GM23338 (cell line): Measurements from ENCODE around the gene MAPK8. TPM values are rescaled to one million over a fixed set of nuclear protein-coding genes. Genes with fewer than 3 reads are reported as not detected.

Source experiments
- ATAC-seq: fragments of 200-7000 bp; cut with Tn5 transposase; 3 replicates; pipeline ENCODE4 v1.9.1; 2020
- DNase-seq: peaks from one replicate; pipeline ENCODE4 v3.0.0-alpha.2; 2015; ENCODE audit warnings: low spot score
- H2AFZ ChIP-seq: fragments of 200-600 bp; sonication (generic); 2 replicates; pipeline ENCODE4 v1.8.0; 2016; ENCODE audit warnings: antibody characterized with exemption, mild to moderate bottlenecking, moderate library complexity
- H3F3A ChIP-seq: fragments of 200-600 bp; sonication (generic); replicated peaks from 2 replicates; pipeline ENCODE4 v1.8.0; 2017; ENCODE audit warnings: antibody characterized with exemption, mixed run types, low read depth
- H3K27ac ChIP-seq: fragments of 200-600 bp; sonication (generic); 2 replicates; pipeline ENCODE4 v1.6.1; 2016; ENCODE audit warnings: low read depth
- H3K27me3 ChIP-seq: fragments of 200-600 bp; sonication (generic); 2 replicates; pipeline ENCODE4 v1.8.0; 2016; ENCODE audit warnings: mild to moderate bottlenecking, mixed run types, moderate library complexity; ENCODE audit not compliant: insufficient read depth
- H3K36me3 ChIP-seq: fragments of 200-600 bp; sonication (generic); 2 replicates; pipeline ENCODE4 v1.8.0; 2016; ENCODE audit warnings: mild to moderate bottlenecking; ENCODE audit not compliant: insufficient read depth
- H3K4me1 ChIP-seq: fragments of 200-600 bp; sonication (generic); 2 replicates; pipeline ENCODE4 v1.8.0; 2016; ENCODE audit warnings: mild to moderate bottlenecking, moderate library complexity; ENCODE audit not compliant: insufficient read depth
- H3K4me2 ChIP-seq: fragments of 200-600 bp; sonication (generic); 2 replicates; pipeline ENCODE4 v1.7.1; 2017; ENCODE audit warnings: mixed run types
- H3K4me3 ChIP-seq: fragments of 200-600 bp; sonication (generic); 2 replicates; pipeline ENCODE4 v1.6.1; 2016; ENCODE audit warnings: mixed run types
- H3K79me2 ChIP-seq: fragments of 200-600 bp; sonication (generic); replicated peaks from 2 replicates; pipeline ENCODE4 v1.8.0; 2017; ENCODE audit warnings: mild to moderate bottlenecking; ENCODE audit not compliant: insufficient read depth
- H3K9me2 ChIP-seq: fragments of 200-600 bp; sonication (generic); 2 replicates; pipeline ENCODE4 v1.8.0; 2017; ENCODE audit not compliant: insufficient read depth
- H4K20me1 ChIP-seq: fragments of 200-600 bp; sonication (generic); replicated peaks from 2 replicates; pipeline ENCODE4 v1.8.0; 2017; ENCODE audit warnings: mild to moderate bottlenecking; ENCODE audit not compliant: insufficient read depth
- H3K27ac Mint-ChIP-seq: 2 replicates; pipeline ENCODE4 v1.8.0; 2020; ENCODE audit warnings: inconsistent platforms, mild to moderate bottlenecking, moderate library complexity, mixed read lengths
- H3K27me3 Mint-ChIP-seq: 3 replicates; pipeline ENCODE4 v1.8.0; 2022; ENCODE audit warnings: low read depth, mild to moderate bottlenecking, moderate library complexity, mixed read lengths, inconsistent platforms; ENCODE audit not compliant: insufficient read depth, poor library complexity
- H3K36me3 Mint-ChIP-seq: 3 replicates; pipeline ENCODE4 v1.8.0; 2021; ENCODE audit warnings: low read depth, mild to moderate bottlenecking, inconsistent platforms, moderate library complexity, mixed read lengths
- H3K4me1 Mint-ChIP-seq: 3 replicates; pipeline ENCODE4 v1.8.0; 2020; ENCODE audit warnings: mild to moderate bottlenecking, inconsistent platforms, mixed read lengths
- H3K4me3 Mint-ChIP-seq: 3 replicates; pipeline ENCODE4 v1.8.0; 2021; ENCODE audit warnings: moderate library complexity, mild to moderate bottlenecking, inconsistent platforms, mixed read lengths
- H3K9me3 Mint-ChIP-seq: 3 replicates; pipeline ENCODE4 v1.8.0; 2020; ENCODE audit warnings: moderate library complexity, mild to moderate bottlenecking, inconsistent platforms, mixed read lengths
- EZH2 ChIP-seq: fragments of 200-600 bp; sonication (generic); IDR thresholded peaks from one replicate; pipeline ENCODE4 v1.8.0; 2017; ENCODE audit warnings: antibody characterized with exemption, mild to moderate bottlenecking, low read depth; ENCODE audit not compliant: unreplicated experiment
- EZH2phosphoT487 ChIP-seq: fragments of 200-600 bp; sonication (generic); IDR thresholded peaks from one replicate; pipeline ENCODE4 v1.8.1; 2018; ENCODE audit warnings: antibody characterized with exemption; ENCODE audit not compliant: unreplicated experiment
- JUNB ChIP-seq: IDR thresholded peaks from one replicate; pipeline ENCODE4 v1.6.1; 2016; ENCODE audit warnings: antibody characterized with exemption; ENCODE audit not compliant: unreplicated experiment
- NANOG ChIP-seq: IDR thresholded peaks from 2 replicates; pipeline ENCODE4 v1.6.1; 2016; ENCODE audit warnings: antibody characterized with exemption, borderline replicate concordance
- STAT1 ChIP-seq: IDR thresholded peaks from one replicate; pipeline ENCODE4 v1.6.1; 2016; ENCODE audit warnings: antibody characterized with exemption; ENCODE audit not compliant: unreplicated experiment
- ZNF331 ChIP-seq: fragments of 250-450 bp; sonication (Bioruptor Pico); IDR thresholded peaks from 2 replicates; pipeline ENCODE4 v1.5.0; 2020; ENCODE audit warnings: low read depth, mild to moderate bottlenecking, moderate library complexity
- polyA plus RNA-seq: library from polyadenylated mRNA; unstranded; fragments of >200 nt; fragmentation: Nextera tagmentation; extraction: Ambion mirVana; gene quantifications from 2 replicates; pipeline ENCODE4 v1.2.1, GENCODE V29; 2016
- total RNA-seq: library from RNA; depleted of rRNA; stranded (reverse); fragments of >200 nt; shearing (Covaris generic); gene quantifications from 2 replicates; pipeline ENCODE4 v1.2.3, GENCODE V29; 2014
- TF ChIP-seq, protein P1 (sequence below): IDR thresholded peaks from 2 replicates; pipeline ENCODE4 v1.6.1; 2016; ENCODE audit warnings: antibody characterized with exemption
- TF ChIP-seq, protein P2 (sequence below): fragments of 250-450 bp; sonication (Bioruptor Pico); IDR thresholded peaks from 2 replicates; pipeline ENCODE4 v1.5.0; 2020; ENCODE audit warnings: mild to moderate bottlenecking, moderate library complexity
- TF ChIP-seq, protein P3 (sequence below): IDR thresholded peaks from one replicate; pipeline ENCODE4 v1.6.1; 2018; ENCODE audit warnings: antibody characterized with exemption; ENCODE audit not compliant: unreplicated experiment

The MAPK8 gene
- total and polyA plus RNA-seq, 2 experiments from 2014 or later: 52.4 to 73.6 TPM

DNA sequence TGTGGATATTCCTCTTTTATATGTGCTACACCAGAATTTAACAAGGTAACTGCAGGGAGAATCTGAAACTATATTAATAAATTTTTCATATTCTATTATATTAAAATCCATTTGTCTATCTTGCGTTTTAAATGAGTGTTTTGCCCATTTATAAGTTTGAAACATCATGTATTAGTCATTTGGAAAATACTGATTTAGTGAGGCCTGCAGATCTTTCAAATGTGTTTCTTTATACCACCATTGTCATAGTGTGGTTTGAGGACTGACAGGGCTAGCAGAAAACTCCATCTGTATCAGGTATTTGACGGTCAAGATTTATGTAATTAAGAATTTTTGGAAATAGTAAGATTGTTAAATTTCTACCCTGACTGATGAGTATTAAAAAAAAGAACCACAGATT, 29.3 kb downstream of the MAPK8 start:
- H3K4me1 ChIP-seq: no peaks in the 10 kb centered on the region
- DNase-seq (no peak), ATAC-seq (no peak)
- Mint-ChIP-seq H3K9me3 (peaks cover 25% of the 10 kb centered on the region), H3K4me1 (no peaks in the 10 kb centered on the region; the same call in 2 of the 3 replicates), H3K27me3 (no peaks in the 10 kb centered on the region), H3K27ac (no peak overlapping the region), H3K36me3 (peaks cover 28% of the 10 kb centered on the region), H3K4me3 (no peak overlapping the region)
- no peak overlapping the region for H2AFZ ChIP-seq
- no peaks in the 10 kb centered on the region for H3K9me2 ChIP-seq
- peaks cover 16% of the 10 kb centered on the region for H4K20me1 ChIP-seq
- no peaks in the 10 kb centered on the region for H3K27me3 ChIP-seq
- no peaks in the 10 kb centered on the region for H3K36me3 ChIP-seq
- no peak for TF ChIP-seq STAT1
- no peak for TF ChIP-seq EZH2phosphoT487
- no peak for TF ChIP-seq ZNF331 (CRISPR knock-in tag)
- no peak for TF ChIP-seq EZH2
- TF ChIP-seq, protein P1, sequence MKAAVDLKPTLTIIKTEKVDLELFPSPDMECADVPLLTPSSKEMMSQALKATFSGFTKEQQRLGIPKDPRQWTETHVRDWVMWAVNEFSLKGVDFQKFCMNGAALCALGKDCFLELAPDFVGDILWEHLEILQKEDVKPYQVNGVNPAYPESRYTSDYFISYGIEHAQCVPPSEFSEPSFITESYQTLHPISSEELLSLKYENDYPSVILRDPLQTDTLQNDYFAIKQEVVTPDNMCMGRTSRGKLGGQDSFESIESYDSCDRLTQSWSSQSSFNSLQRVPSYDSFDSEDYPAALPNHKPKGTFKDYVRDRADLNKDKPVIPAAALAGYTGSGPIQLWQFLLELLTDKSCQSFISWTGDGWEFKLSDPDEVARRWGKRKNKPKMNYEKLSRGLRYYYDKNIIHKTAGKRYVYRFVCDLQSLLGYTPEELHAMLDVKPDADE: no peak
- no peaks in the 10 kb centered on the region for H3F3A ChIP-seq
- peaks cover 56% of the 10 kb centered on the region for H3K79me2 ChIP-seq
- H3K4me2 ChIP-seq: no peak overlapping the region
- H3K4me3 ChIP-seq: no peak overlapping the region
- no peak overlapping the region for H3K27ac ChIP-seq

DNA sequence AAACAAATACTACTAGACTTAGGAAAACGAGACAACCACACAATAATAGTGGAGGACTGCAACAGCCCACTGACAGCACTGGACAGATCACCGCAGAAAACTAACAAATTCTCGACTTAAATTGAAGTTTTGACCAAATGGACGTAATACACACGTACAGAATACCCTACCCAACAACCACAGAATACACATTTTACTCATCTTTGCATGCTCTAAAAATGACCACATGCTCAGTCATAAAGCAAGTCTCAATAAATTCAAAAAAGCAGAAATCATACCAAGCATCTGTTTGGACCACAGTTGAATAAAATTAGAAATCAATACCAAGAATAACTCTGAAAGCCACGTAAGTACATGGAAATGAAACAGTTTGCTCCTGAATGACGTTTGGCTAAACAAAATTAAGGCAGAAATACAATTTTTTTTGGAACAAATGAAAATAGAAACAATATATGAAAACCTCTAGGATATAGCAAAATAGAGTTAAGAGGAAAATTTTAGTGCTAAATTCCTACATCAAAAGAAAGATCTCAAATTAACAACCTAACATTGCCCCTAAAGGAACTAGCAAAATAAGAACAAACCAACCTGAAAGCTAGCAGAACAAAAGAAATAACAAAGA, 30.6 kb downstream of the MAPK8 start:
- H3K27me3 Mint-ChIP-seq: no peaks in the 10 kb centered on the region
- H3F3A ChIP-seq: no peaks in the 10 kb centered on the region
- DNase-seq: no peak
- no peak overlapping the region for H3K27ac ChIP-seq
- no peak overlapping the region for H3K4me3 ChIP-seq
- no peaks in the 10 kb centered on the region for H3K9me2 ChIP-seq
- ATAC-seq: no peak
- peaks cover 16% of the 10 kb centered on the region for H4K20me1 ChIP-seq
- H3K79me2 ChIP-seq: peaks cover 49% of the 10 kb centered on the region
- peaks cover 9% of the 10 kb centered on the region for H3K4me1 ChIP-seq
- H3K4me3 Mint-ChIP-seq: no peak overlapping the region
- H3K27ac Mint-ChIP-seq: no peak overlapping the region
- H3K4me2 ChIP-seq: no peak overlapping the region
- H3K36me3 ChIP-seq: no peaks in the 10 kb centered on the region
- peaks cover 12% of the 10 kb centered on the region for H3K9me3 Mint-ChIP-seq
- H3K4me1 Mint-ChIP-seq: peaks cover 5% of the 10 kb centered on the region
- no peak overlapping the region for H2AFZ ChIP-seq
- peaks cover 15% of the 10 kb centered on the region for H3K36me3 Mint-ChIP-seq
- no peaks in the 10 kb centered on the region for H3K27me3 ChIP-seq
- TF ChIP-seq EZH2phosphoT487 (no peak), STAT1 (no peak), JUNB (no peak), NANOG (no peak)
- TF ChIP-seq, protein P2, sequence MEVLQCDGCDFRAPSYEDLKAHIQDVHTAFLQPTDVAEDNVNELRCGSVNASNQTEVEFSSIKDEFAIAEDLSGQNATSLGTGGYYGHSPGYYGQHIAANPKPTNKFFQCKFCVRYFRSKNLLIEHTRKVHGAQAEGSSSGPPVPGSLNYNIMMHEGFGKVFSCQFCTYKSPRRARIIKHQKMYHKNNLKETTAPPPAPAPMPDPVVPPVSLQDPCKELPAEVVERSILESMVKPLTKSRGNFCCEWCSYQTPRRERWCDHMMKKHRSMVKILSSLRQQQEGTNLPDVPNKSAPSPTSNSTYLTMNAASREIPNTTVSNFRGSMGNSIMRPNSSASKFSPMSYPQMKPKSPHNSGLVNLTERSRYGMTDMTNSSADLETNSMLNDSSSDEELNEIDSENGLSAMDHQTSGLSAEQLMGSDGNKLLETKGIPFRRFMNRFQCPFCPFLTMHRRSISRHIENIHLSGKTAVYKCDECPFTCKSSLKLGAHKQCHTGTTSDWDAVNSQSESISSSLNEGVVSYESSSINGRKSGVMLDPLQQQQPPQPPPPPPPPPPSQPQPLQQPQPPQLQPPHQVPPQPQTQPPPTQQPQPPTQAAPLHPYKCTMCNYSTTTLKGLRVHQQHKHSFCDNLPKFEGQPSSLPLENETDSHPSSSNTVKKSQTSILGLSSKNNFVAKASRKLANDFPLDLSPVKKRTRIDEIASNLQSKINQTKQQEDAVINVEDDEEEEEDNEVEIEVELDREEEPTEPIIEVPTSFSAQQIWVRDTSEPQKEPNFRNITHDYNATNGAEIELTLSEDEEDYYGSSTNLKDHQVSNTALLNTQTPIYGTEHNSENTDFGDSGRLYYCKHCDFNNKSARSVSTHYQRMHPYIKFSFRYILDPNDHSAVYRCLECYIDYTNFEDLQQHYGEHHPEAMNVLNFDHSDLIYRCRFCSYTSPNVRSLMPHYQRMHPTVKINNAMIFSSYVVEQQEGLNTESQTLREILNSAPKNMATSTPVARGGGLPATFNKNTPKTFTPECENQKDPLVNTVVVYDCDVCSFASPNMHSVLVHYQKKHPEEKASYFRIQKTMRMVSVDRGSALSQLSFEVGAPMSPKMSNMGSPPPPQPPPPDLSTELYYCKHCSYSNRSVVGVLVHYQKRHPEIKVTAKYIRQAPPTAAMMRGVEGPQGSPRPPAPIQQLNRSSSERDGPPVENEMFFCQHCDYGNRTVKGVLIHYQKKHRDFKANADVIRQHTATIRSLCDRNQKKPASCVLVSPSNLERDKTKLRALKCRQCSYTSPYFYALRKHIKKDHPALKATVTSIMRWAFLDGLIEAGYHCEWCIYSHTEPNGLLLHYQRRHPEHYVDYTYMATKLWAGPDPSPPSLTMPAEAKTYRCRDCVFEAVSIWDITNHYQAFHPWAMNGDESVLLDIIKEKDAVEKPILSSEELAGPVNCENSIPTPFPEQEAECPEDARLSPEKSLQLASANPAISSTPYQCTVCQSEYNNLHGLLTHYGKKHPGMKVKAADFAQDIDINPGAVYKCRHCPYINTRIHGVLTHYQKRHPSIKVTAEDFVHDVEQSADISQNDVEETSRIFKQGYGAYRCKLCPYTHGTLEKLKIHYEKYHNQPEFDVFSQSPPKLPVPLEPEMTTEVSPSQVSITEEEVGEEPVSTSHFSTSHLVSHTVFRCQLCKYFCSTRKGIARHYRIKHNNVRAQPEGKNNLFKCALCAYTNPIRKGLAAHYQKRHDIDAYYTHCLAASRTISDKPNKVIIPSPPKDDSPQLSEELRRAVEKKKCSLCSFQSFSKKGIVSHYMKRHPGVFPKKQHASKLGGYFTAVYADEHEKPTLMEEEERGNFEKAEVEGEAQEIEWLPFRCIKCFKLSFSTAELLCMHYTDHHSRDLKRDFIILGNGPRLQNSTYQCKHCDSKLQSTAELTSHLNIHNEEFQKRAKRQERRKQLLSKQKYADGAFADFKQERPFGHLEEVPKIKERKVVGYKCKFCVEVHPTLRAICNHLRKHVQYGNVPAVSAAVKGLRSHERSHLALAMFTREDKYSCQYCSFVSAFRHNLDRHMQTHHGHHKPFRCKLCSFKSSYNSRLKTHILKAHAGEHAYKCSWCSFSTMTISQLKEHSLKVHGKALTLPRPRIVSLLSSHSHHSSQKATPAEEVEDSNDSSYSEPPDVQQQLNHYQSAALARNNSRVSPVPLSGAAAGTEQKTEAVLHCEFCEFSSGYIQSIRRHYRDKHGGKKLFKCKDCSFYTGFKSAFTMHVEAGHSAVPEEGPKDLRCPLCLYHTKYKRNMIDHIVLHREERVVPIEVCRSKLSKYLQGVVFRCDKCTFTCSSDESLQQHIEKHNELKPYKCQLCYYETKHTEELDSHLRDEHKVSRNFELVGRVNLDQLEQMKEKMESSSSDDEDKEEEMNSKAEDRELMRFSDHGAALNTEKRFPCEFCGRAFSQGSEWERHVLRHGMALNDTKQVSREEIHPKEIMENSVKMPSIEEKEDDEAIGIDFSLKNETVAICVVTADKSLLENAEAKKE: no peak
- TF ChIP-seq, protein P3, sequence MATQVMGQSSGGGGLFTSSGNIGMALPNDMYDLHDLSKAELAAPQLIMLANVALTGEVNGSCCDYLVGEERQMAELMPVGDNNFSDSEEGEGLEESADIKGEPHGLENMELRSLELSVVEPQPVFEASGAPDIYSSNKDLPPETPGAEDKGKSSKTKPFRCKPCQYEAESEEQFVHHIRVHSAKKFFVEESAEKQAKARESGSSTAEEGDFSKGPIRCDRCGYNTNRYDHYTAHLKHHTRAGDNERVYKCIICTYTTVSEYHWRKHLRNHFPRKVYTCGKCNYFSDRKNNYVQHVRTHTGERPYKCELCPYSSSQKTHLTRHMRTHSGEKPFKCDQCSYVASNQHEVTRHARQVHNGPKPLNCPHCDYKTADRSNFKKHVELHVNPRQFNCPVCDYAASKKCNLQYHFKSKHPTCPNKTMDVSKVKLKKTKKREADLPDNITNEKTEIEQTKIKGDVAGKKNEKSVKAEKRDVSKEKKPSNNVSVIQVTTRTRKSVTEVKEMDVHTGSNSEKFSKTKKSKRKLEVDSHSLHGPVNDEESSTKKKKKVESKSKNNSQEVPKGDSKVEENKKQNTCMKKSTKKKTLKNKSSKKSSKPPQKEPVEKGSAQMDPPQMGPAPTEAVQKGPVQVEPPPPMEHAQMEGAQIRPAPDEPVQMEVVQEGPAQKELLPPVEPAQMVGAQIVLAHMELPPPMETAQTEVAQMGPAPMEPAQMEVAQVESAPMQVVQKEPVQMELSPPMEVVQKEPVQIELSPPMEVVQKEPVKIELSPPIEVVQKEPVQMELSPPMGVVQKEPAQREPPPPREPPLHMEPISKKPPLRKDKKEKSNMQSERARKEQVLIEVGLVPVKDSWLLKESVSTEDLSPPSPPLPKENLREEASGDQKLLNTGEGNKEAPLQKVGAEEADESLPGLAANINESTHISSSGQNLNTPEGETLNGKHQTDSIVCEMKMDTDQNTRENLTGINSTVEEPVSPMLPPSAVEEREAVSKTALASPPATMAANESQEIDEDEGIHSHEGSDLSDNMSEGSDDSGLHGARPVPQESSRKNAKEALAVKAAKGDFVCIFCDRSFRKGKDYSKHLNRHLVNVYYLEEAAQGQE: no peak
- TF ChIP-seq, protein P1: no peak
